ENCODE measurements around the gene OPCML.

Gene OPCML

DNA sequence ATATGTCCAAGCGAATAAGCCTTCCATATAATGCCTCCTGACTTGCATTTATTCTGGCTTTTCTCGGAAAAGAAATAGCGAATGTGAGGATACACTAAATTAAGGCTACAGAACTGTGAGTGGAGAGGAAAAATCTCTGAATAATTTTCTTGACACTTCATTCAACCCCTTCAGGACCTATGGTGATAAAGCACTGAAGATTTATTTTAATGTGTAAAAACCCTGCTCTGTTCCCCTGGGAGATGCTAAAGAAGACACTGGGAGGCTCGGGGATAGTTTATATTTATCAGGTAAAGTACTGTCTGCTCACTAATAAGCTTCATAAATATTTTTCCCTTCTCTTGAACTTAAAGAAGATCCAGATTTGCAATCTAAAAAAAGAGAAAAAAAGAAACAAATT is 895.8 kb downstream of the OPCML start:
- Histone ChIP-seq H3K36me3 (ENCODE audit: insufficient read depth) (no peaks in the 10 kb centered on the region), H3K27me3 (ENCODE audit: insufficient read depth, low read depth) (no peaks in the 10 kb centered on the region), H3K27ac (no peak overlapping the region), H3K4me1 (ENCODE audit: low read depth, poor library complexity, severe bottlenecking) (no peaks in the 10 kb centered on the region), H3K4me2 (no peak overlapping the region), H3K79me2 (ENCODE audit: insufficient read depth, low read depth) (no peaks in the 10 kb centered on the region), H3K4me3 (IDR thresholded peaks at IDR 0.05; ENCODE audit: insufficient read depth, low read depth, low read length) (no peak overlapping the region), H2AFZ (ENCODE audit: low read depth) (no peak overlapping the region), H3K9ac (no peak overlapping the region), H4K20me1 (ENCODE audit: insufficient read depth) (no peaks in the 10 kb centered on the region)
- TF ChIP-seq, protein P1, sequence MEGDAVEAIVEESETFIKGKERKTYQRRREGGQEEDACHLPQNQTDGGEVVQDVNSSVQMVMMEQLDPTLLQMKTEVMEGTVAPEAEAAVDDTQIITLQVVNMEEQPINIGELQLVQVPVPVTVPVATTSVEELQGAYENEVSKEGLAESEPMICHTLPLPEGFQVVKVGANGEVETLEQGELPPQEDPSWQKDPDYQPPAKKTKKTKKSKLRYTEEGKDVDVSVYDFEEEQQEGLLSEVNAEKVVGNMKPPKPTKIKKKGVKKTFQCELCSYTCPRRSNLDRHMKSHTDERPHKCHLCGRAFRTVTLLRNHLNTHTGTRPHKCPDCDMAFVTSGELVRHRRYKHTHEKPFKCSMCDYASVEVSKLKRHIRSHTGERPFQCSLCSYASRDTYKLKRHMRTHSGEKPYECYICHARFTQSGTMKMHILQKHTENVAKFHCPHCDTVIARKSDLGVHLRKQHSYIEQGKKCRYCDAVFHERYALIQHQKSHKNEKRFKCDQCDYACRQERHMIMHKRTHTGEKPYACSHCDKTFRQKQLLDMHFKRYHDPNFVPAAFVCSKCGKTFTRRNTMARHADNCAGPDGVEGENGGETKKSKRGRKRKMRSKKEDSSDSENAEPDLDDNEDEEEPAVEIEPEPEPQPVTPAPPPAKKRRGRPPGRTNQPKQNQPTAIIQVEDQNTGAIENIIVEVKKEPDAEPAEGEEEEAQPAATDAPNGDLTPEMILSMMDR (conservative IDR thresholded peaks at IDR 0.05; ENCODE audit: low read depth, low read length), result no peak

DNA sequence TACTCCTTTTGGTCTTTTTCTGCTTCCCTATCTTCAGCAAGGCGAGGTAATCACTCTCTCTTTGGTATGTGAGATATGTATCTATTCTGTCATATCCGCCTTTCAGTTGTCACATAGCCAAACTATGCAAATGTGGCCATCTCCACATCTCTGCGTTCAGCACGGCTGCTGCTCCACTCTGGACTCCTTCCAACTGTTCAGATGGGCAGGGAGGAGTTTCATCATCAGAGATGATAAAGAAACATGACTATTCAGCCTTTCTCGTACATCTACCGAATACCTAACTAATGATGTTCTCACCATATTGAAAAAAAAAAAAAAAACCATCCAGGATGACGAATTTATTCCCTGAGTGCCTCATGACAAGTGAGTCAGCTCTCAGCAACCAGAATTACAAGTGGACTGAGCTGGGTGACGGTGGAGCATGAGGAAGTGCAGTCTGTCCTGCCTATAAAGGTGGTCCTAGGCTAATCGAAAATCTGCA is 899.6 kb downstream of the OPCML start:
- H3K79me2 ChIP-seq (ENCODE audit: insufficient read depth, low read depth), result no peaks in the 10 kb centered on the region
- no peaks in the 10 kb centered on the region for H3K4me1 ChIP-seq (ENCODE audit: low read depth, poor library complexity, severe bottlenecking)
- TF ChIP-seq, protein P1 (conservative IDR thresholded peaks at IDR 0.05; ENCODE audit: low read depth, low read length), result no peak
- no peaks in the 10 kb centered on the region for H3K27me3 ChIP-seq (ENCODE audit: insufficient read depth, low read depth)
- no peak overlapping the region for H3K27ac ChIP-seq
- H3K4me2 ChIP-seq, result no peak overlapping the region
- H2AFZ ChIP-seq (ENCODE audit: low read depth), result no peak overlapping the region
- no peak overlapping the region for H3K4me3 ChIP-seq (IDR thresholded peaks at IDR 0.05; ENCODE audit: insufficient read depth, low read depth, low read length)
- no peaks in the 10 kb centered on the region for H4K20me1 ChIP-seq (ENCODE audit: insufficient read depth)
- no peaks in the 10 kb centered on the region for H3K36me3 ChIP-seq (ENCODE audit: insufficient read depth)
- H3K9ac ChIP-seq, result no peak overlapping the region

DNA sequence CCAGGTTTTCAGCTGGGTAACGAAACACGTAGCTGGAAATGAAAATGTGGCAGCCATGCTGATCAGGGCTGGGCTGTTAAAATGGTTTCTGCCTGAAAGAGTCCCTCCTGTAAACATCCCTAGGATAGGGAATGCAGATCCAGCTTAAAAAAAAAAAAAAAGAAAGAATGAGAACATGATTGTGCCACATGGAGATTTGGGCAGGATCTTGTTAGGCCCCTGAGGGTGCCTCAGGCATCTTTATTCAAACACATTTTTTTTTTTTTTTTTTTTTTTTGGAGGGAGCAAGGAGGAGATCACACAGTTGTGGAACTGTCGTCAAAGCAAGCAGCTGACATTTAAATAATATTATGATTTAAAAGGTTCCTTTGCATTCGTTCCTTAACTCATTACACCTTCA is 900.3 kb downstream of the OPCML start:
- Histone ChIP-seq H3K27ac (no peak overlapping the region), H3K79me2 (ENCODE audit: insufficient read depth, low read depth) (no peaks in the 10 kb centered on the region), H3K4me3 (IDR thresholded peaks at IDR 0.05; ENCODE audit: insufficient read depth, low read depth, low read length) (no peak overlapping the region), H3K4me2 (no peak overlapping the region), H3K4me1 (ENCODE audit: low read depth, poor library complexity, severe bottlenecking) (no peaks in the 10 kb centered on the region), H3K9ac (no peak overlapping the region), H4K20me1 (ENCODE audit: insufficient read depth) (no peaks in the 10 kb centered on the region), H3K27me3 (ENCODE audit: insufficient read depth, low read depth) (no peaks in the 10 kb centered on the region), H3K36me3 (ENCODE audit: insufficient read depth) (no peaks in the 10 kb centered on the region), H2AFZ (ENCODE audit: low read depth) (no peak overlapping the region)
- TF ChIP-seq, protein P1 (conservative IDR thresholded peaks at IDR 0.05; ENCODE audit: low read depth, low read length), result no peak

DNA sequence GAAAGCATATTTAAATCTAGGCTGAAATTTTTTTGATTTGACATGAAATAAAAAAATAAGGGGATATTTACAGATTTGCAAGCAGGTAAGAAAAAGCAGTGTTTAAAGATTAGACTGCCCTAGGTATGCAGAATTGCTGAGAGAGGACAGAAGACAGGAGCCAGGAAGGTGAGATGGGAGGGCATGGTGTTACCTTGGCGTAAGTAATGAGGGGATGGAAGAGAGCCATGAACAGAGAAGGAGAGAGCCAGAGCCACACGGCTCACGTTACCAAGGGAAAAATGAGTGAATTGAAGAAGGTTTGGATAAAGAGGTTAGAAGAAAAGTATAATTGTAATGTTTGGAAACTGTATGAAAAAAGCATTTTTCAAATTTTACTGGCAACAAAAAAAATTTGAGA is 904.3 kb downstream of the OPCML start:
- H3K9ac ChIP-seq, result no peak overlapping the region
- H4K20me1 ChIP-seq (ENCODE audit: insufficient read depth), result no peaks in the 10 kb centered on the region
- H3K79me2 ChIP-seq (ENCODE audit: insufficient read depth, low read depth), result no peaks in the 10 kb centered on the region
- H3K36me3 ChIP-seq (ENCODE audit: insufficient read depth), result no peaks in the 10 kb centered on the region
- TF ChIP-seq, protein P1 (conservative IDR thresholded peaks at IDR 0.05; ENCODE audit: low read depth, low read length), result no peak
- H3K4me1 ChIP-seq (ENCODE audit: low read depth, poor library complexity, severe bottlenecking), result no peaks in the 10 kb centered on the region
- H3K4me2 ChIP-seq, result no peak overlapping the region
- no peak overlapping the region for H3K4me3 ChIP-seq (IDR thresholded peaks at IDR 0.05; ENCODE audit: insufficient read depth, low read depth, low read length)
- H3K27ac ChIP-seq, result no peak overlapping the region
- H3K27me3 ChIP-seq (ENCODE audit: insufficient read depth, low read depth), result no peaks in the 10 kb centered on the region
- H2AFZ ChIP-seq (ENCODE audit: low read depth), result no peak overlapping the region

Measured in KMS-11 (cell line).